PC-9 (cell line): ENCODE results near the gene RTP2. TPM values are rescaled to one million over a fixed set of nuclear protein-coding genes. Genes with fewer than 3 reads are reported as not detected.

Experiments
- BruUV-seq: library from RNA; stranded (reverse); fragments of 400-500 nt; replicated peaks from 2 replicates; lab custom pipeline; 2021; lab: Mats Ljungman, UMichigan
- CTCF ChIA-PET: fragments of 300-600 bp; sonication (Branson Sonifier 250); formaldehyde crosslinking; loops from one replicate; lab custom pipeline; 2022; ENCODE audit warnings: antibody characterized with exemption; lab: Charles Lee
- POLR2A ChIA-PET: fragments of 300-600 bp; sonication (Branson Sonifier 250); formaldehyde crosslinking; loops from one replicate; lab custom pipeline; 2022; ENCODE audit warnings: antibody characterized with exemption; ENCODE audit not compliant: unreplicated experiment; lab: Charles Lee
- DNase-seq, 2 experiments: peaks; one replicate each; pipeline versions ENCODE4 v3.0.0 to v3.0.0-alpha.2; 2015 to 2022; ENCODE audit warnings: mixed read lengths in 1 of 2
- H2AFZ ChIP-seq: fragments of 200-600 bp; sonication (generic); 2 replicates; pipeline ENCODE4 v1.8.1; 2017; ENCODE audit warnings: antibody characterized with exemption
- H3F3A ChIP-seq: fragments of 200-600 bp; sonication (generic); 2 replicates; pipeline ENCODE4 v1.8.1; 2017; ENCODE audit warnings: antibody characterized with exemption, mild to moderate bottlenecking, low read depth; ENCODE audit not compliant: insufficient read depth
- H3K27ac ChIP-seq: fragments of 200-600 bp; sonication (generic); 2 replicates; pipeline ENCODE4 v1.6.1; 2016; ENCODE audit warnings: mixed run types
- H3K27me3 ChIP-seq: fragments of 200-600 bp; sonication (generic); 2 replicates; pipeline ENCODE4 v1.6.1; 2016; ENCODE audit warnings: low read depth, mixed run types; ENCODE audit not compliant: insufficient read depth
- H3K36me3 ChIP-seq: fragments of 200-600 bp; sonication (generic); 2 replicates; pipeline ENCODE4 v1.6.1; 2016; ENCODE audit warnings: low read depth, mixed run types
- H3K4me1 ChIP-seq: fragments of 200-600 bp; sonication (generic); replicated peaks from 2 replicates; pipeline ENCODE4 v1.6.1; 2016; ENCODE audit warnings: mixed run types; ENCODE audit not compliant: insufficient read depth
- H3K4me2 ChIP-seq: fragments of 200-600 bp; sonication (generic); 2 replicates; pipeline ENCODE4 v1.6.1; 2017; ENCODE audit warnings: mixed run types
- H3K4me3 ChIP-seq: fragments of 200-600 bp; sonication (generic); 2 replicates; pipeline ENCODE4 v1.6.1; 2016; ENCODE audit warnings: mixed run types
- H3K79me2 ChIP-seq: fragments of 200-600 bp; sonication (generic); 2 replicates; pipeline ENCODE4 v1.6.1; 2017; ENCODE audit warnings: low read depth, mixed run types
- H3K9me2 ChIP-seq: fragments of 200-600 bp; sonication (generic); 2 replicates; pipeline ENCODE4 v1.8.1; 2017; ENCODE audit warnings: mild to moderate bottlenecking; ENCODE audit not compliant: insufficient read depth
- H3K9me3 ChIP-seq: fragments of 200-600 bp; sonication (generic); 2 replicates; pipeline ENCODE4 v1.8.1; 2016; ENCODE audit warnings: low read depth; ENCODE audit not compliant: insufficient read depth
- H4K20me1 ChIP-seq: fragments of 200-600 bp; sonication (generic); 2 replicates; pipeline ENCODE4 v1.8.1; 2017; ENCODE audit not compliant: insufficient read depth
- EZH2 ChIP-seq: fragments of 200-600 bp; sonication (generic); IDR thresholded peaks from 2 replicates; pipeline ENCODE4 v1.8.0; 2017; ENCODE audit warnings: antibody characterized with exemption, low read depth
- intact Hi-C: fragments of 100-400 bp; cut with micrococcal nuclease; formaldehyde crosslinking; loops from one replicate; pipeline ENCODE4 v1.10.0; 2022; ENCODE audit not compliant: unreplicated experiment
- total RNA-seq: library from RNA; stranded (reverse); gene quantifications from 2 replicates; pipeline ENCODE4 v1.2.3, GENCODE V29; 2021
- TF ChIP-seq, protein P1 (sequence below): fragments of 200-600 bp; sonication (generic); conservative IDR thresholded peaks from 2 replicates; pipeline ENCODE4 v1.6.1; 2017; ENCODE audit warnings: mixed run types, antibody characterized with exemption, mild to moderate bottlenecking, moderate library complexity

RTP2 gene
- total RNA-seq, 1 experiment from 2014 or later: not detected

DNA sequence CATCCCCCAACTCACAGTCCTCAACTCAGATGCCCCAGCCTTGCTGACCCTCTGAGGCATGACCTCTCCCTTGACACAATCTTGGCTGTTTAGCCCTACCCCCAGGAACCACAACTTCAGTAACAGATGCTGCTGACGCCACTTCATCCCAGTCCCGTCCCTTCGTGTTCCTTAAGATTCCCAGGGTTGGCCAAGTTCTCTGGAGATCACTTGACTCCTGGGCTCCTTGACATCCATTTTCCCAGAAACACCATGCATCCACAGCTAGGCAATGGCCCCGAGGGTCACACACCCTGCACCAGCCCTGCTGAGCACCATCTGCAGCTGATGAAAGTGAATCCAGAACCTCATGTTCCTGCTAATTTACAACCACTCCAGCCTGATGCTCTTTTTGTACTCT is 6.9 kb downstream of the RTP2 start:
- POLR2A ChIA-PET: no interaction called here
- Histone ChIP-seq H3K27me3 (peaks cover 85% of the 10 kb centered on the region), H3K27ac (no peak overlapping the region), H3K9me2 (no peaks in the 10 kb centered on the region), H3K36me3 (no peaks in the 10 kb centered on the region), H2AFZ (no peak overlapping the region), H3F3A (no peaks in the 10 kb centered on the region), H3K79me2 (no peaks in the 10 kb centered on the region), H3K4me2 (no peak overlapping the region), H4K20me1 (no peaks in the 10 kb centered on the region), H3K4me1 (no peaks in the 10 kb centered on the region), H3K4me3 (no peak overlapping the region), H3K9me3 (no peaks in the 10 kb centered on the region)
- intact Hi-C loops: no loop called here
- no peak for TF ChIP-seq EZH2
- TF ChIP-seq, protein P1, sequence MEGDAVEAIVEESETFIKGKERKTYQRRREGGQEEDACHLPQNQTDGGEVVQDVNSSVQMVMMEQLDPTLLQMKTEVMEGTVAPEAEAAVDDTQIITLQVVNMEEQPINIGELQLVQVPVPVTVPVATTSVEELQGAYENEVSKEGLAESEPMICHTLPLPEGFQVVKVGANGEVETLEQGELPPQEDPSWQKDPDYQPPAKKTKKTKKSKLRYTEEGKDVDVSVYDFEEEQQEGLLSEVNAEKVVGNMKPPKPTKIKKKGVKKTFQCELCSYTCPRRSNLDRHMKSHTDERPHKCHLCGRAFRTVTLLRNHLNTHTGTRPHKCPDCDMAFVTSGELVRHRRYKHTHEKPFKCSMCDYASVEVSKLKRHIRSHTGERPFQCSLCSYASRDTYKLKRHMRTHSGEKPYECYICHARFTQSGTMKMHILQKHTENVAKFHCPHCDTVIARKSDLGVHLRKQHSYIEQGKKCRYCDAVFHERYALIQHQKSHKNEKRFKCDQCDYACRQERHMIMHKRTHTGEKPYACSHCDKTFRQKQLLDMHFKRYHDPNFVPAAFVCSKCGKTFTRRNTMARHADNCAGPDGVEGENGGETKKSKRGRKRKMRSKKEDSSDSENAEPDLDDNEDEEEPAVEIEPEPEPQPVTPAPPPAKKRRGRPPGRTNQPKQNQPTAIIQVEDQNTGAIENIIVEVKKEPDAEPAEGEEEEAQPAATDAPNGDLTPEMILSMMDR: no peak
- DNase-seq: no peak
- CTCF ChIA-PET: no interaction called here
- BruUV-seq: no TSS peak

DNA sequence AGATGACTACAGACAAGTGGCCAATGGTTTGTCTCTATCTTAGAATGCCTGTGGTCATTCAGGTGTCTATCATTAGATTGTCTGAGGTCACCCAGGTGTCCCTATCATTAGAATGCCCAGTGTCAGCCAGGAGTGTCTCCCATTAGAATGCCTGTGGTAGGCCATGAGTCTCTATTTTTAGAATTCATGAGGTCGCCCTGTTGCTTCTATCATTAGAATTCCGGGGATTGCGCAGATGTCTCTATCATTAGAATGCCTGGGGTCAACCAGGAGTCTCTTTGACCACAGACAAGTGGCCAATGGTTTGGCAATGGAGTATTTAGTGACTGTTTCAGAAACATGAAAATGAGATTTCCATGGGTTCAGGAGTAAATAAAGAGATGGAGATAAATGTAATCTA is 7.6 kb downstream of the RTP2 start:
- BruUV-seq: no TSS peak
- intact Hi-C loops: no loop called here
- H2AFZ ChIP-seq: no peak overlapping the region
- no peaks in the 10 kb centered on the region for H3K36me3 ChIP-seq
- H3K4me3 ChIP-seq: no peak overlapping the region
- H4K20me1 ChIP-seq: no peaks in the 10 kb centered on the region
- DNase-seq: no peak
- CTCF ChIA-PET: no interaction called here
- no peak overlapping the region for H3K4me2 ChIP-seq
- POLR2A ChIA-PET: interaction anchor here (0.5 kb wide), 1 partner anchor 341 kb away, joined by 8 read pairs; no protein-coding TSS in a partner anchor
- H3F3A ChIP-seq: no peaks in the 10 kb centered on the region
- H3K9me2 ChIP-seq: no peaks in the 10 kb centered on the region
- no peaks in the 10 kb centered on the region for H3K9me3 ChIP-seq
- no peaks in the 10 kb centered on the region for H3K4me1 ChIP-seq
- TF ChIP-seq EZH2: no peak
- TF ChIP-seq, protein P1: no peak
- H3K27me3 ChIP-seq: peaks cover 81% of the 10 kb centered on the region
- no peaks in the 10 kb centered on the region for H3K79me2 ChIP-seq
- no peak overlapping the region for H3K27ac ChIP-seq

DNA sequence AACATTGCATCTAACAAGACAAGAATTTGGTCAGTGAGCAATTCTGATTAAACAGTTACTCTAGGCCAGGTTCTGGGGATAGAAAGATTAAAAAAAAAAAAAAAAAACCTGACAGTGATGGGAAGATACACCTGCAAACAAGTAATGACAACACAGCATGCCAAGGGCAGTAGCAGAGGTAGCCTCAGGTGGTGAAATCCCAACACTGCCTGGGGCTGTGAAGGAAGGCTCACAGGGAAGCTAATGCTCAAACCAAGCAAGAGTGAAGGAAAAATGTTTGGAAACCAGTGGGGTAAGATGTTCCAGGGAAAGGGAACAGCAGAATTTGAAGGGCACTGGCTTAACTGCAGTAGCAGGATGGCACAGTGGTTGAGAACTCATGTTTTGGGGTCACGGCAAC is 8.9 kb downstream of the RTP2 start:
- Histone ChIP-seq H3K79me2 (no peaks in the 10 kb centered on the region), H3K36me3 (no peaks in the 10 kb centered on the region), H2AFZ (no peak overlapping the region), H3K4me2 (no peak overlapping the region), H3K4me3 (no peak overlapping the region), H3K9me3 (no peaks in the 10 kb centered on the region), H3K4me1 (no peaks in the 10 kb centered on the region), H3F3A (no peaks in the 10 kb centered on the region), H3K27ac (no peak overlapping the region), H4K20me1 (no peaks in the 10 kb centered on the region), H3K27me3 (peaks cover 78% of the 10 kb centered on the region), H3K9me2 (no peaks in the 10 kb centered on the region)
- POLR2A ChIA-PET: no interaction called here
- DNase-seq: no peak
- TF ChIP-seq, protein P1: no peak
- TF ChIP-seq EZH2: no peak
- CTCF ChIA-PET: no interaction called here
- intact Hi-C loops: no loop called here
- BruUV-seq: no TSS peak
